Stimulated activated CD4-positive, alpha-beta T cell treated with anti-CD3 and anti-CD28 coated beads, Interleukin-4, amount 100 ng/mL, for 48 hours (primary cell): ENCODE results near the gene GALNT9.
"Not testable (repeated sequence)": the region's sequence is repeated elsewhere in the genome, so short reads cannot be mapped to it uniquely, and the experiment has no call there.

ENCODE experiments used
- DNase-seq, 2 donors: peaks; one replicate each; pipeline ENCODE4 v3.0.0-alpha.2; 2020; ENCODE audit warnings: low read depth in 2 of 2

Gene GALNT9

GRCh38 chr12:132358241-132359225 is 29.1 kb upstream of the GALNT9 start:
- DNase-seq, result not testable (repeated sequence)

DNA sequence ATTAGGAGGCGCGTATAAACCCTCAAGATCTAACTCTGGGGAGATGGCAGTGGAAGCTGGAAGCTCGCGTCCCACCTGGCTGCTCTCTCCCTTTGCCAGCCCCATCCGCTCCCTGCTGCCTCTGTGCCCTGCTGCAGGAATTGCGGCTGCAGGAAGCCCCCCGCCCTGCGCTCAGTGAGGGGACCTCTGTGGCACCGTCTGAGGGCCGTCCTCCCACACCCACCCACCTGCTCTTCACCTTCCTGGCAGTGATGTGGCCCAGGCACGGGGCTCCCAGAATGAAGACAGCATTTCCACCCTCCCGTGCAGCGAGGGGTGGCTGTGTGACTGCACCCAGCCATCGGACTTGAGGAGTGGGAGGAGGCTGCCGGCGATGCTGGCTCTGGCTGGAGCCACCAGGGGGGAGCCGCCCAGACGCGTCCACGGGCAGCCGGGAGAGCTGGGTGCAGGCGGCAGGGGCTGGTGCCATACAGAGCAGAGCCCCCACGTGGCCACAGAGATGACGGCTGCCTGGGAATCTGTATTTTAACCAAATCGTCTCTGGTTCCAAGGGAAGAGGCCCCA is 28.3 kb upstream of the GALNT9 start:
- no peak for DNase-seq

DNA sequence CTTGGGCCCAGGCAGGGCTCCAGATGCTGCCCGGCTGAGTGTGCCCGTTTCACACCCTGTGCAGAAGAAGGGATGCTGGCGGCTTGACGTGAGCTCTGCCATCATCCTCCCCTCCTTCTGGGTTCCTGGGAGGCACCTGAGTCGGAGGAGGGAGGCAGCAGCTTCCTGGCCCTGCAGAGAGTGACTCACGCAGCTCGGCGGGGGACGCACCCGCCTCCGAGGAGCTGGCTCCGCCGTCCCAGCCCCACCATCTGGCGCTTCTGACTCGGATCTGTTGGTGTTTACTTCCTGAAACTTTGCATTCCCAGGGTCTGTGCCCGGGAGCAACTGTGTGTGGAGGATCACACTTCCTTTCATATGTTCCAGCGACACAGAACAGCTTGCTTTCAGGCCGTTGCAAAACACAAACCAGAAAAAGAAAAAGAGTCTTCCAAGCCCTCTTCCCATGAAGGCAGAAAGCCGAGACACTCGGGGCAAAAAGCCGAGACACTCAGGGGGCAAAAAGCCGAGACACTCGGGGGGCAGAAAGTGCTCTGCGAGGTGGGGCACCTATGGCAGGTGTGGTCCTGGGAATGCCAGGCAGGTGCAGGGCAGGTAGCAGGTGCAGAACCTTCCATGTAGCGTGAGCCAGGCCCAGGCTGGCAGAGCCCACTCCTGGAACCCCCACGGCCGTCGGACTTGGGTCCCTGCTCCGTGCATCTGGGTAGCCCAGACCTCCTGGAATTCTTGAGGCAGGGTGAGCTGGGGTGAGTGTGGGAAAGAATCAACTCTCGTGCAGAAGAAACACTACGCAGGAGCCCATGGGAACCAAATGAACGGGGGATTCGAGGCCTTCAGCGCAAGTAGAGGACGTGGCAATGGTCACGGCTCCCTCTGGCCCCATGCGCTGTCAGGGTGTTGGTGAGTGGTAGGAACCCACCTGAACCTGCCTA is 27.6 kb upstream of the GALNT9 start:
- DNase-seq, result no peak

- DNase-seq, result no peak
Observed at GRCh38 chr12:132355742-132356681, 26.6 kb upstream of the GALNT9 start.

- no peak for DNase-seq
Observed at GRCh38 chr12:132354982-132355680, 25.7 kb upstream of the GALNT9 start.

GRCh38 chr12:132354211-132354981 is 25.0 kb upstream of the GALNT9 start:
- DNase-seq, result no peak

DNA sequence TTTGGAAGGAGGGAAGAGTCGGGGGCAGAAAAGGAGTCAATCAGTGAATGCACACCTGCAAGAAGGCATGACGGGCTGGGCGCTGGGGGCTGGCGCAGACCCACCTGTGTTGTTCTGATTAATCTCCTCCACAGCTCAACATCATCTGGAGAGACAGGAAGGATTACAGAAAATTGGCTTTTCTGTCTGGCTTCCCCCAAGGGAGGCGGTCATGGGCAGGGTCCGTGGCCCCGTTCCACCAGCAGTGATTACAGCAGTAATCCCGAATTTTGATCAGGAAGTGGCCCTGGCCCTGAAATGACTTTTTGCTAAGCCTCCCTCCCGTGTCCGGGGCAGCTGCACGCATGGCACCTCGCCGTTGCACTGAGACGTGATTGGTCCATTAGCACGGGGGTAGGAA is 24.4 kb upstream of the GALNT9 start:
- no peak for DNase-seq

DNA sequence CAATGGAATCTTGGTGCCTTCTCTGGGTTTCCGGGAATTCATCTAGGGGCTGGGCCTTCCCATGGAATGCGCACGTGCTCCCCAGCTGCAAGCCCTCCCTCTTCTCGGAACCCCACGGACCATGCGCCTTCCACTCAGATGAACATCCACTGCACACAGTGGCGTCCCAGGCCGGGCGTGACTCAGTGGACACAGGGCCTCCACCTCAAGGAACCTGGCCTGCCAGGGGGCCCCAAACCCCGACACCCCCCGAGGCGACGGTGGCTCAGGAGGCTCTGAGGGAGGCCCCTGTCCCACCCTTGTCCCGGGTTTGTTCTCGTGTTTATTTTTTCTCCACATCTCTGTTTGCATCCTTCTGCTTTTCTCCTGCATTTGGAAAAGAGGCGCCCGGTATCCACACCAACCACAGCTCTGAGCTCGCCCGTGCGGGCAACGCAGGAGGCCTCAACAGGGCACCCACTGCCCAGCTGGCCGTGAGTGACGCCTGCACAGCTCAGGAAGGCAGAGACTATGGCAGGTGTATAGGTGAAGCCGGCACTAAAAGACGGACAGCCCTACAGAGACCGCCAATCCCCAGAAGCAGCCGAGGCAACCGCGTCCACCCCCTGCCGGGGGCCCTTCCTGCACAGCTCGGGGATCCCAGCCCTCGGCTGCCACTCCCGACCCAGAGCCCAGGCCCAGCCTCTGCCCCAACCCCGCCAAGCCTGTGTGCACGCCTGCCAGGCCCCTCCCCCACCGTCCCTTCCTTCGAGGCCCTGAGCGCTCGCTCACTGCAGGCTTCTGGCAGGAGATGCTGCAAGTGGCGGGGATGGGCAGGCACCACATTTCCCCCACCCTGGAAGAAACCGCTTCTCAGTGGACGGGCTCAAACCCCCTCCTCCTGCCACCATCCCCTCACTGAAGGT is 23.8 kb upstream of the GALNT9 start:
- no peak for DNase-seq

GRCh38 chr12:132351751-132352495 is 22.5 kb upstream of the GALNT9 start:
- no peak for DNase-seq

GRCh38 chr12:132349501-132350131 is 20.2 kb upstream of the GALNT9 start:
- no peak for DNase-seq

GRCh38 chr12:132348176-132348575 is 18.8 kb upstream of the GALNT9 start:
- DNase-seq, result no peak

DNA sequence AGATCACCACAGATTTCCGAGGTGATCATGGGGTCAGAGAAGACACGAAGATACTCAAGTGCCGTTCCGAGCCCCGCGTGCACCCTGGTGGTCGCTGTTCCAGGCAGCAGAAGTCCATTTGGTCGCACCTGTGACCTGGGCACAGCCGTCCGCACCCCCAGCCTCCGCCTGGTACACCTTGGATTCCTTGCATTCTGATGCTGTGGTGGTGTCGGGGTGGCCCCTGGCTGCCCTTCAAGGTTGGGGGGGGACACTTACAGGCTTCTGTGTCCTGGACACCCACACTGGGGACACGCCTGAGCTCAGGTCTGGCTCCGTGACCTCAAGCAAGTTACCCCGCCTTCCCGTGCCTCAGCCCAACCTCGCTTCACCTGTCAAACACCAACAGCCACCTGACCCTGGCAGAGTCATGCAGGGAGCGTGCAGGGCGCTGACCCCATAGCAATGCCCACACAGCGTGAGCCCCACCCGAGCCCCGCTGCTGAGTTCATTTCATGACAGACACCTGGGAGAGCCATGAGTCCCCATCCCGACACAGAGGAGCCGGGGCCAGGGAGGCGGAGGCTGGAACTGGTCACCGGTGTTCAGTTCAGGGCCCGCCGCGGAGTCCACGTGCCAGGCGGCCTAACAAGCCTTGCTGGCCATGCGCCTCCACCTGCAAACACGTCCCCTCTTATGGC is 17.9 kb upstream of the GALNT9 start:
- no peak for DNase-seq

GRCh38 chr12:132346471-132347175 is 17.2 kb upstream of the GALNT9 start:
- DNase-seq, result no peak

DNA sequence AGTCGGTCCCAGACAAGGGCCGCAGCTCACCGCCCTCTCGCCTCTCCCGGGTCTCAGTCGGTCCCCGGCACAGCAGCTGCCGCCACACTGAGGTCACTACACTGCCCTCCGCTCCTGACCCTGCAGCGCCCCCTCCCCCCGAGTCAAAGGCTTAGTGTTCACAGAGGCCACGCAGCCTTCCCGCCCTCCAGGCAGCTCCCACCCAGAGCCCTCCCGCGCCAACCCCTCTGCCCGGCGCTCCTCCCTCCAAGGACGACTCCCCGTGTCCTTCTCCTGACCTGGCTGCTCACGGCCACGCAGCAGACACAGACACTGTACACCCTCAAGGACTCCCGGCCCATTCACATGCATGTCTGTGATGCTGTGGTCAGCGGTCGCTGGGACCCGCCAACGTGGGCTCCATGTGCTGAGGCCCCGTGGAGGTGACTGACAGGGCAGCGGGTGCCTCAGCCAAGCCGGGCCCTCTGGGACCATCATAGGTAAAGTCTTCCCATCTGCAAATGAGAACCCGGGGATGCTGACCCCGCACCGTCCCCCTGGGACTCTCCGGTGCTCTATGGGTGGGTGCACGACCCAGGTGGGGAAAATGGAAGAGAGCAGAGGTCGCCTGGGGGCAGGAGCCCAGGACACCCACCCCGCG is 16.3 kb upstream of the GALNT9 start:
- no peak for DNase-seq

DNA sequence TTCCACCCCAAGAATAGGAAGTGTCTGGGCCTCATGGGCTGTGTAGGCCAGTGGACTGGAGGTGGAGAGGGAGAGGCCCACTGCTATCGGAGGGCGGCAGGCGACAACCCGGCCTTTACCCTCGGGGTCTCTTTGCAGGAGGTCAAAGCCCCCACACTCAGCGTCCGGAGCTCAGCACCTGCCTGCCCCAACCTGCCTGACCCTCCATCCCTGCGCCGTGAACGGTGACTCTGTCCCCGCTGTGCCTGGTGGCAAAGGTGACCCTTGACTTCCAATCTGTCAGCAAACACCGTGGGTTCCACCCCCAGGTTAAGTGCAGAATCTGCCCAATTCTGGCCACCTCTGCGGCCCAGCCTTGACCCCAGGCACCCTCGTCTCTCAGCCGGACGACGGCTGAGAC is 15.7 kb upstream of the GALNT9 start:
- no peak for DNase-seq

DNA sequence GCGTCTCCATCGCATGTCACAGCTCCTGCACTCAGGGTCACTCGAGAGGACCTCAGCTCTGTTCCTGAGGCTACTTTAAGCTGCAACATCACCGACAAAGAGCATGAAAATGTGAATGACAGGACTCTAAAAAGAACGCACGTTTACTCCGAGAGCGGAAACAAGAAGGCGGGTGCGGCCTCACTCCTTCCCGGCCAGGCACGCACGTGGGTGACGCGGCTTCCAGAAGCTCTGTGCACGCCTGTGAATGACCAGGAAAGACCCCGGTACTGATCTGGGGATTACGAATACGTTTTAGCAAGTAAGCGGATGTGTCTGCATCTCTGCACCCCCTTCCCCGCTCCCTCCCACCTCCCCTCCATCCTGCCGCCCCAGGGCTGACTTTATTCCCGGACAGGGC is 15.2 kb upstream of the GALNT9 start:
- no peak for DNase-seq
